ENCODE measurements around the gene KRTAP12-4. TPM values are rescaled to one million over a fixed set of nuclear protein-coding genes. Genes with fewer than 3 reads are reported as not detected.
"Not testable (repeated sequence)": the region's sequence is repeated elsewhere in the genome, so short reads cannot be mapped to it uniquely, and the experiment has no call there.

The KRTAP12-4 gene
- total and polyA plus RNA-seq, 9 of the 15 experiments (the other 6 are each of a cell fraction or from before 2014, with no cell fraction given): not detected

GRCh38 chr21:44686000-44686781, 31.7 kb upstream of the KRTAP12-4 start:
- no peak overlapping the region for H3K4me2 ChIP-seq (ENCODE audit: insufficient read depth, low read length)
- POLR2A ChIA-PET: interaction anchor here (0.6 to 1.1 kb wide), 3 partner anchors 10 to 96 kb away, joined by 3 to 6 read pairs (median 3); no protein-coding TSS in a partner anchor
- H3K9me1 ChIP-seq (ENCODE audit: control insufficient read depth, insufficient read depth, low read length): no peaks in the 10 kb centered on the region
- peaks cover 22 to 57% of the 10 kb centered on the region in 2 experiments for H3K27me3 ChIP-seq (ENCODE audit: control insufficient read depth in 2 of 2, insufficient read depth in 2 of 2, low read length in 2 of 2)
- DNase-seq (ENCODE audit: extremely low read depth in 1 of 4, low spot score in 3 of 4) (no peak), ATAC-seq (no peak), FAIRE-seq (no peak)
- H3K36me3 ChIP-seq (ENCODE audit: control insufficient read depth, insufficient read depth, low read length): no peaks in the 10 kb centered on the region
- peaks cover 0 to 6% of the 10 kb centered on the region in 2 experiments; a peak in 2 of 5 replicates for H3K4me1 ChIP-seq (replicated peaks in 1 of 2; ENCODE audit: control insufficient read depth in 2 of 2, insufficient read depth in 2 of 2, low read length in 2 of 2)
- TF ChIP-seq ZFP36 (IDR thresholded peaks at IDR 0.05; ENCODE audit: low read depth, low read length, partially characterized antibody) (no peak), NRF1 (conservative IDR thresholded peaks at IDR 0.05 in 1 of 2, IDR thresholded peaks at IDR 0.05 in 1 of 2) (no peak), CHD1 (IDR thresholded peaks at IDR 0.05; ENCODE audit: low read length) (no peak), ZNF41 (CRISPR knock-in tag; conservative IDR thresholded peaks at IDR 0.05) (no peak), ARID1B (IDR thresholded peaks at IDR 0.05) (no peak), KDM4B (IDR thresholded peaks at IDR 0.05; ENCODE audit: borderline replicate concordance in 2 of 2, low read depth in 1 of 2) (no peak), LCOR (CRISPR knock-in tag; IDR thresholded peaks at IDR 0.05) (no peak), GATA2 (CRISPR knock-in tag; IDR thresholded peaks at IDR 0.05) (no peak)
- H2AFZ ChIP-seq (ENCODE audit: low read depth, low read length): no peak overlapping the region
- H3K9ac ChIP-seq (ENCODE audit: insufficient read depth in 1 of 2, low read depth in 2 of 2, low read length in 2 of 2): no peak overlapping the region
- no TSS peak for BruUV-seq (replicated peaks)
- 0% methylated on average over 14 of the region's 14 CpGs for WGBS (ENCODE audit: insufficient coverage, low coverage, missing lambda C conversion rate)
- intact Hi-C loops (cut with micrococcal nuclease): no loop called here
- H3K27ac ChIP-seq (ENCODE audit: extremely low read depth, low read depth, low read length): no peak overlapping the region
- no peak overlapping the region for H3K4me3 ChIP-seq
- CTCF ChIA-PET (ENCODE audit: low intra/inter-chr PET ratio): no interaction called here
- no peaks in the 10 kb centered on the region for H3K79me2 ChIP-seq (ENCODE audit: control insufficient read depth, insufficient read depth, low read length)
- H4K20me1 ChIP-seq (replicated peaks; ENCODE audit: control insufficient read depth, insufficient read depth, low read length): 0 out of 2 replicates have a peak, but pooled peaks cover 6% of the 10 kb centered on the region
- H3K9me3 ChIP-seq (replicated peaks; ENCODE audit: control insufficient read depth, insufficient read depth, low read depth, low read length): no peaks in the 10 kb centered on the region
- in situ Hi-C loops (cut with MboI): no loop called here

GRCh38 chr21:44685050-44685449, 30.6 kb upstream of the KRTAP12-4 start:
- intact Hi-C loops (cut with micrococcal nuclease); H3K36me3 ChIP-seq (ENCODE audit: control insufficient read depth, insufficient read depth, low read length); ATAC-seq; BruUV-seq (replicated peaks); H3K9ac ChIP-seq (ENCODE audit: insufficient read depth in 1 of 2, low read depth in 2 of 2, low read length in 2 of 2); H3K9me1 ChIP-seq (ENCODE audit: control insufficient read depth, insufficient read depth, low read length); H3K4me2 ChIP-seq (ENCODE audit: insufficient read depth, low read length); H3K9me3 ChIP-seq (replicated peaks; ENCODE audit: control insufficient read depth, insufficient read depth, low read depth, low read length); in situ Hi-C loops (cut with MboI); DNase-seq (ENCODE audit: extremely low read depth in 1 of 4, low spot score in 3 of 4); H4K20me1 ChIP-seq (replicated peaks; ENCODE audit: control insufficient read depth, insufficient read depth, low read length); H3K79me2 ChIP-seq (ENCODE audit: control insufficient read depth, insufficient read depth, low read length); H2AFZ ChIP-seq (ENCODE audit: low read depth, low read length); H3K4me1 ChIP-seq (replicated peaks in 1 of 2; ENCODE audit: control insufficient read depth in 2 of 2, insufficient read depth in 2 of 2, low read length in 2 of 2); H3K4me3 ChIP-seq; CTCF ChIA-PET (ENCODE audit: low intra/inter-chr PET ratio); H3K27ac ChIP-seq (ENCODE audit: extremely low read depth, low read depth, low read length): not testable (repeated sequence)
- POLR2A ChIA-PET: interaction anchor here (1.1 to 1.4 kb wide), 2 partner anchors 8 to 11 kb away, joined by 4 to 6 read pairs; no protein-coding TSS in a partner anchor
- H3K27me3 ChIP-seq (ENCODE audit: control insufficient read depth in 2 of 2, insufficient read depth in 2 of 2, low read length in 2 of 2): peaks cover 22 to 57% of the 10 kb centered on the region in 2 experiments
- WGBS (ENCODE audit: insufficient coverage, low coverage, missing lambda C conversion rate): 1% methylated on average over 6 of the region's 6 CpGs
- FAIRE-seq: peak; percentile 26
